ENCODE data around the gene ATPAF2.

The ATPAF2 gene

GRCh38 chr17:18038861-18039534 lies at the start of gene ATPAF2, which contains the start of gene GID4:
TSS of gene ATPAF2 (minus strand) at chr17:18039168. CDS start at chr17:18039013, 155 bp downstream.
TSS of gene GID4 (plus strand) at chr17:18039408. CDS start at chr17:18039465, 57 bp downstream.
- H3K4me3 ChIP-seq (ENCODE audit: low read length) = peak within 1 kb of the TSS; percentile 83
- H2AFZ ChIP-seq (ENCODE audit: low read depth, low read length) = peak within 1 kb of the TSS; percentile 93
- H3K9me3 ChIP-seq (ENCODE audit: low read length) = no peaks in the 10 kb centered on the region
- no peaks in the 10 kb centered on the region for H3K27me3 ChIP-seq (ENCODE audit: insufficient read depth, low read length)
- peaks cover 31% of the 10 kb centered on the region for H3K4me1 ChIP-seq (ENCODE audit: insufficient read depth, low read length)
- no peaks in the 10 kb centered on the region for H3K36me3 ChIP-seq (ENCODE audit: insufficient read depth, low read length)

GRCh38 chr17:18087610-18088491 lies 48.9 kb upstream of the ATPAF2 start, which contains the start of gene DRG2:
TSS of gene DRG2 (plus strand) at chr17:18087948. CDS start at chr17:18088024, 76 bp downstream.
- Histone ChIP-seq H3K4me1 (ENCODE audit: insufficient read depth, low read length) (peaks cover 8% of the 10 kb centered on the region), H2AFZ (ENCODE audit: low read depth, low read length) (peak within 1 kb of the TSS; percentile 80)

GRCh38 chr17:18084256-18084655 lies 45.3 kb upstream of the ATPAF2 start:
- no peaks in the 10 kb centered on the region for H3K27me3 ChIP-seq (ENCODE audit: insufficient read depth, low read length)

More at GRCh38 chr17:18087610-18088491, 48.9 kb upstream of the ATPAF2 start, which contains the start of gene DRG2:
- H3K4me3 ChIP-seq (ENCODE audit: low read length) = peak within 1 kb of the TSS; percentile 82
- peaks cover 8% of the 10 kb centered on the region for H3K36me3 ChIP-seq (ENCODE audit: insufficient read depth, low read length)
- H3K9me3 ChIP-seq (ENCODE audit: low read length) = no peaks in the 10 kb centered on the region
- no peaks in the 10 kb centered on the region for H3K27me3 ChIP-seq (ENCODE audit: insufficient read depth, low read length)

GRCh38 chr17:18079543-18079942 lies 40.6 kb upstream of the ATPAF2 start:
- no peaks in the 10 kb centered on the region for H3K36me3 ChIP-seq (ENCODE audit: insufficient read depth, low read length)
- H3K27me3 ChIP-seq (ENCODE audit: insufficient read depth, low read length) = no peaks in the 10 kb centered on the region
- no peak overlapping the region for H3K4me3 ChIP-seq (ENCODE audit: low read length)
- no peaks in the 10 kb centered on the region for H3K9me3 ChIP-seq (ENCODE audit: low read length)
- no peaks in the 10 kb centered on the region for H3K4me1 ChIP-seq (ENCODE audit: insufficient read depth, low read length)
- no peak overlapping the region for H2AFZ ChIP-seq (ENCODE audit: low read depth, low read length)

More at GRCh38 chr17:18084256-18084655, 45.3 kb upstream of the ATPAF2 start:
- H3K9me3 ChIP-seq (ENCODE audit: low read length) = no peaks in the 10 kb centered on the region
- H3K36me3 ChIP-seq (ENCODE audit: insufficient read depth, low read length) = no peaks in the 10 kb centered on the region
- H3K4me1 ChIP-seq (ENCODE audit: insufficient read depth, low read length) = peaks cover 8% of the 10 kb centered on the region
- no peak overlapping the region for H2AFZ ChIP-seq (ENCODE audit: low read depth, low read length)
- H3K4me3 ChIP-seq (ENCODE audit: low read length) = no peak overlapping the region

- H2AFZ ChIP-seq (ENCODE audit: low read depth, low read length) = no peak overlapping the region
- H3K4me1 ChIP-seq (ENCODE audit: insufficient read depth, low read length) = no peaks in the 10 kb centered on the region
- no peak overlapping the region for H3K4me3 ChIP-seq (ENCODE audit: low read length)
- no peaks in the 10 kb centered on the region for H3K36me3 ChIP-seq (ENCODE audit: insufficient read depth, low read length)
- no peaks in the 10 kb centered on the region for H3K9me3 ChIP-seq (ENCODE audit: low read length)
- no peaks in the 10 kb centered on the region for H3K27me3 ChIP-seq (ENCODE audit: insufficient read depth, low read length)
These were observed 38.0 kb upstream of the ATPAF2 start for GRCh38 chr17:18076936-18077335.

- H3K4me3 ChIP-seq (ENCODE audit: low read length) = no peak overlapping the region
- no peaks in the 10 kb centered on the region for H3K36me3 ChIP-seq (ENCODE audit: insufficient read depth, low read length)
- H3K9me3 ChIP-seq (ENCODE audit: low read length) = no peaks in the 10 kb centered on the region
- H3K27me3 ChIP-seq (ENCODE audit: insufficient read depth, low read length) = no peaks in the 10 kb centered on the region
- no peak overlapping the region for H2AFZ ChIP-seq (ENCODE audit: low read depth, low read length)
- H3K4me1 ChIP-seq (ENCODE audit: insufficient read depth, low read length) = peaks cover 7% of the 10 kb centered on the region
These were observed 35.8 kb upstream of the ATPAF2 start for GRCh38 chr17:18074566-18075272.

- no peak overlapping the region for H2AFZ ChIP-seq (ENCODE audit: low read depth, low read length)
- no peaks in the 10 kb centered on the region for H3K27me3 ChIP-seq (ENCODE audit: insufficient read depth, low read length)
- no peaks in the 10 kb centered on the region for H3K9me3 ChIP-seq (ENCODE audit: low read length)
These were observed 32.8 kb upstream of the ATPAF2 start for GRCh38 chr17:18071751-18072150.

GRCh38 chr17:18070861-18071340 lies 31.9 kb upstream of the ATPAF2 start:
- Histone ChIP-seq H2AFZ (ENCODE audit: low read depth, low read length) (peak overlapping the region; percentile 7), H3K27me3 (ENCODE audit: insufficient read depth, low read length) (no peaks in the 10 kb centered on the region), H3K36me3 (ENCODE audit: insufficient read depth, low read length) (peaks cover 2% of the 10 kb centered on the region), H3K4me1 (ENCODE audit: insufficient read depth, low read length) (peaks cover 7% of the 10 kb centered on the region), H3K9me3 (ENCODE audit: low read length) (no peaks in the 10 kb centered on the region), H3K4me3 (ENCODE audit: low read length) (no peak overlapping the region)

More at GRCh38 chr17:18071751-18072150, 32.8 kb upstream of the ATPAF2 start:
- Histone ChIP-seq H3K4me1 (ENCODE audit: insufficient read depth, low read length) (peaks cover 7% of the 10 kb centered on the region), H3K4me3 (ENCODE audit: low read length) (no peak overlapping the region), H3K36me3 (ENCODE audit: insufficient read depth, low read length) (no peaks in the 10 kb centered on the region)

GRCh38 chr17:18069101-18069500 lies 30.1 kb upstream of the ATPAF2 start:
- Histone ChIP-seq H3K36me3 (ENCODE audit: insufficient read depth, low read length) (peaks cover 15% of the 10 kb centered on the region), H2AFZ (ENCODE audit: low read depth, low read length) (no peak overlapping the region), H3K4me1 (ENCODE audit: insufficient read depth, low read length) (peaks cover 7% of the 10 kb centered on the region), H3K27me3 (ENCODE audit: insufficient read depth, low read length) (no peaks in the 10 kb centered on the region), H3K9me3 (ENCODE audit: low read length) (no peaks in the 10 kb centered on the region), H3K4me3 (ENCODE audit: low read length) (no peak overlapping the region)

GRCh38 chr17:18066866-18067265 lies 27.9 kb upstream of the ATPAF2 start:
- Histone ChIP-seq H3K27me3 (ENCODE audit: insufficient read depth, low read length) (no peaks in the 10 kb centered on the region), H3K4me1 (ENCODE audit: insufficient read depth, low read length) (peaks cover 7% of the 10 kb centered on the region), H3K9me3 (ENCODE audit: low read length) (no peaks in the 10 kb centered on the region), H2AFZ (ENCODE audit: low read depth, low read length) (no peak overlapping the region), H3K36me3 (ENCODE audit: insufficient read depth, low read length) (peaks cover 18% of the 10 kb centered on the region), H3K4me3 (ENCODE audit: low read length) (no peak overlapping the region)

- no peaks in the 10 kb centered on the region for H3K9me3 ChIP-seq (ENCODE audit: low read length)
- H3K36me3 ChIP-seq (ENCODE audit: insufficient read depth, low read length) = peaks cover 22% of the 10 kb centered on the region
- H3K27me3 ChIP-seq (ENCODE audit: insufficient read depth, low read length) = no peaks in the 10 kb centered on the region
- no peak overlapping the region for H2AFZ ChIP-seq (ENCODE audit: low read depth, low read length)
- H3K4me1 ChIP-seq (ENCODE audit: insufficient read depth, low read length) = no peaks in the 10 kb centered on the region
- H3K4me3 ChIP-seq (ENCODE audit: low read length) = no peak overlapping the region
These were observed 26.6 kb upstream of the ATPAF2 start for GRCh38 chr17:18065546-18065945.

- no peaks in the 10 kb centered on the region for H3K9me3 ChIP-seq (ENCODE audit: low read length)
- no peaks in the 10 kb centered on the region for H3K4me1 ChIP-seq (ENCODE audit: insufficient read depth, low read length)
- H3K4me3 ChIP-seq (ENCODE audit: low read length) = no peak overlapping the region
- H2AFZ ChIP-seq (ENCODE audit: low read depth, low read length) = no peak overlapping the region
- H3K36me3 ChIP-seq (ENCODE audit: insufficient read depth, low read length) = peaks cover 22% of the 10 kb centered on the region
- no peaks in the 10 kb centered on the region for H3K27me3 ChIP-seq (ENCODE audit: insufficient read depth, low read length)
These were observed 25.1 kb upstream of the ATPAF2 start for GRCh38 chr17:18064053-18064452.
